ENCODE results near the gene SLC1A4.
A peak's percentile ranks its signal among the peaks of the same experiment; 100 is the strongest.

Gene SLC1A4

DNA sequence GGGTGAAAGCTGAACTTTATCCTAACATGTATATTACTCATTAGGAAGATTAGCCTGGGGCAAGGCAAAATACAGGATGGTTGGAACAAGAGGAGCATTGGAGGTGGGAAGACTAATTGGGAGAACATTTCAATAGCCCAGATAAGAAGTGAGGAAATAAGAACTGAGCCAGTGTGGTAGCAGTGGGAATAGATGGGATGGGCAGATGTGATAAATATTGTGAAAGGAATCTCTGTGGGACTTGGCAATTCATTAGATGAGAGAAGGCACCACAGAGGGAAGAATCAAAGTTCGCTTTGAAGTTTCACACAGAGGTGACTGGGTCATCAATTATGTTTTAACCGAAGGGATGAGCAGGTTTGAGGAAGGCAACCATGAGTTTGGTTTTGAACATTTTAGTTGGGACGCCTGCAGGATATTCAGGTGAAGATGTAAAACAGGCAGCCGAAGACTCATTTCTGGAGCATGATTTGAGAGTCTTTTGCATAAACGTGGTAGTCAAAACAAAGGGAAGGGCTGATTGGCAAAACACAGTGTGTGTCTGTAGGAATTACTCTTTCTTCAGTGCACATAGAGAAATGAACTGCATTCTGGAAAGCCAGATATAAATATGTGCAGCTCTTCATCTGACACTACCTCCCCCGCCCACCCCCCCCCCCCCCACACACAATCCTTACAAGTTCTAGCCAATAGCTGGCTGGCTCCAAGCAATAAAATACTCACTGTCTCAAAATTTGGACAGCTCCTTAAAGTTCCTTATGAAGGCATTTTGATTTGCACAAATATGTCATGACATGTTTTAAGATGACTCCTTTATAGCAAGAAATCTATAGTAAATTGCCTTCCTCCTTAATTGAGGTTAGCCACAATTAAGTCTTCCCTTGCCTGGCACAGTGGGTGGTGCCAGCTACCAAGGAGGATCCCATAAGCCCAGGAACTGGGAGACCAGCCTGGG lies 1.9 kb upstream of the SLC1A4 start:
- FAIRE-seq (no peak), DNase-seq (ENCODE audit: insufficient read length, low spot score) (no peak)
- TF ChIP-seq, protein P1, sequence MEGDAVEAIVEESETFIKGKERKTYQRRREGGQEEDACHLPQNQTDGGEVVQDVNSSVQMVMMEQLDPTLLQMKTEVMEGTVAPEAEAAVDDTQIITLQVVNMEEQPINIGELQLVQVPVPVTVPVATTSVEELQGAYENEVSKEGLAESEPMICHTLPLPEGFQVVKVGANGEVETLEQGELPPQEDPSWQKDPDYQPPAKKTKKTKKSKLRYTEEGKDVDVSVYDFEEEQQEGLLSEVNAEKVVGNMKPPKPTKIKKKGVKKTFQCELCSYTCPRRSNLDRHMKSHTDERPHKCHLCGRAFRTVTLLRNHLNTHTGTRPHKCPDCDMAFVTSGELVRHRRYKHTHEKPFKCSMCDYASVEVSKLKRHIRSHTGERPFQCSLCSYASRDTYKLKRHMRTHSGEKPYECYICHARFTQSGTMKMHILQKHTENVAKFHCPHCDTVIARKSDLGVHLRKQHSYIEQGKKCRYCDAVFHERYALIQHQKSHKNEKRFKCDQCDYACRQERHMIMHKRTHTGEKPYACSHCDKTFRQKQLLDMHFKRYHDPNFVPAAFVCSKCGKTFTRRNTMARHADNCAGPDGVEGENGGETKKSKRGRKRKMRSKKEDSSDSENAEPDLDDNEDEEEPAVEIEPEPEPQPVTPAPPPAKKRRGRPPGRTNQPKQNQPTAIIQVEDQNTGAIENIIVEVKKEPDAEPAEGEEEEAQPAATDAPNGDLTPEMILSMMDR (IDR thresholded peaks at IDR 0.05; ENCODE audit: insufficient read depth, missing control alignments): no peak

DNA sequence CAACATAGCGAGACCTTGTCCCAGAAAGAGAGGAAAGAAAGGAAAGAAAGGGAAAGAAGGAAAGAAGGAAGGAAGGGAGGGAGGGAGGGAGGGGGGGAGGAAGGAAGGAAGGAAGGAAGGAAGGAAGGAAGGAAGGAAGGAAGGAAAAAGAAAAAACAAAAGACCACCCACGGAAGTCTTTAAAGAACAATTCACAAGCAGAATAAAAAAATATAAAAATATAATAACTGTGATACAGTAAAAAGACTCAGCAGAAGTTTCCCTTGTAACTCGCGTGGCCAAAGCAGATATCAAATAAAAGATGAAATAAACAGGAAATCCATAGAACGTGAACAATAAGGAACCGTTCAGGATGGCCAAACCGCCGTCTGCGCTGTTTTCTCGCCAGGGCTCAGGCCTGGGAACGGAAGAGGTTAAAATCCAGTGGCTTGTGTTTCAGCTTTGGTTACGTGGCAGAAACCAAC lies 1.2 kb upstream of the SLC1A4 start:
- DNase-seq (ENCODE audit: insufficient read length, low spot score) (no peak), FAIRE-seq (no peak)
- TF ChIP-seq, protein P1 (IDR thresholded peaks at IDR 0.05; ENCODE audit: insufficient read depth, missing control alignments): no peak

DNA sequence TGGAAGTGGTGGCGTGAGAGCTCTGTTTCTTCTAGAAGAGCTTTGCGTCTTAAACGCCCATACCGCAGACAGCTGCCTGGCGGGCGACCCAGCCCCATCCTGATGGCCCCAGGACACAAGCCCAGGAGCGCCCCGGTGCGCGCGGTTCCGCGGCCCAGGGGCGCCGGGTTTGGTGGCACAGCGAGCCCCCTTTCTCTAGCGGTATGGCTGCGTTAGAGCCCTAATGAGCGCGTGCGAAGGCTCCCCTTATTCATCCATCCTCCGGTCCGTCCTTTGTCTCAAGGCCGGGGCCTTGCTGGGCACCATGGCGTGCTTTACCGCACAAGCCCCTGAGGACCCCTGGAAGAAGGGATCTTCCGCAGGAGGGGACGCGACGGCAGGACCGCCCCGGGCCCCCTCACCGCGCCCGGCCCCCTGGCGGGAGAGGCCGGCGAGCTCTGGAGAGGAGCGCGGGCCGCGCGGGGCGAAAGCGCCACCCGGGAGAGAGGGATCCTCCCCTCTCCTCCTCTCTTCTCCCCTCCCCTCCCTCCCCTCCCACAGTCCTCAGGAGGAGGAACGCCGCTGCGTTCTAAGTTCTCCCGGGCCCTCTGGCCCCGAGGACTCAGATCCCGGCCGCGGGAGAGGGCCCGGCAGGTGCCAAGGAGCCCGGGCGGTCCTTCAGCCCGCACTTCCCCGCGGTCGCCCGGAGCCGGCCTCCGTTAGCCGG lies 626 bp upstream of the SLC1A4 start:
- TF ChIP-seq, protein P1 (IDR thresholded peaks at IDR 0.05; ENCODE audit: insufficient read depth, missing control alignments): no peak
- FAIRE-seq (no peak), DNase-seq (ENCODE audit: insufficient read length, low spot score) (peak; percentile 63)

DNA sequence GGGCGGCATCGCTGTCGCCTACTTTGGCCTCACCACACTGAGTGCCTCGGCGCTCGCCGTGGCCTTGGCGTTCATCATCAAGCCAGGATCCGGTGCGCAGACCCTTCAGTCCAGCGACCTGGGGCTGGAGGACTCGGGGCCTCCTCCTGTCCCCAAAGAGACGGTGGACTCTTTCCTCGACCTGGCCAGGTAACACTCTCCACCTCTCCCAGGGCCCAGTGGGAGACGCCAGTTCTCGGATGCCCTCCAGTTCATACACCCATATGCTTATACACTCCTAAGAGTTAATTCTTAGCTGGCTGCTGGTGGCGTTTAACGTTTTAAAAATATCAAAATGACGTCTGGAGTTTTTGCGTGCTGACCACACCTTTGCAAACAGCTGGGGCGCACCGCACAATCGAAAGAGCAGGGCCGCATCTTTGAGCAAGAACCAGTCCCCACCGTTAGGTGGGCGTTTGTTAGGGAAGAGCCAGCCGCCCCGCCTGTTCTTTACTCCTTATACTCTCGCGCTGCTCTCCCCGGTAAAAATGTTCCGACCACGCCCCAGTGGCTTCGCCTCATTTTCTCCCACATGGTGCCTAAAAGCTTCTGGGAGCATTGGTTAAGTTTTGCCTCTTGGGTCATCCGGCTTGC lies 899 bp downstream of the SLC1A4 start:
- TF ChIP-seq, protein P1 (IDR thresholded peaks at IDR 0.05; ENCODE audit: insufficient read depth, missing control alignments): no peak
- DNase-seq (ENCODE audit: insufficient read length, low spot score) (no peak), FAIRE-seq (no peak)

DNA sequence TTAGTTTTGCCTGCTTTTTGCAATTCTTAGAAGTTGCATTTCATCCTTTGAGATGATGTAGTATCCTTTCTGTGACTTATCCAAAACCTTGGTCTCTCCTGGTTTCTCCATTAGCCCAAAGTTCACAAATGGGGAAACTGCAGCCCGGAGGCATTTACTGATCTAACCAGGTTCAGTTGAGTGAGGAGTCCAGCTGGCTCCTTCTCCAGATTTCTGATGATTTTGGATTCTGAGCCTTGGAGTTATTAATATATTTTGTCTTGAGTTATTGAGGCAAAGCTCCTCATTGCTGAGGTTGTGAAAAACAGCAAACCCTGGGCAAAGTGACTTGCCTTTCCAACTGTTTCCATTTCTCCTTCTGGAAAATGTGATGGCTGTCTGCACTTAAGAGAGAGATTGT lies 1.7 kb downstream of the SLC1A4 start:
- TF ChIP-seq, protein P1 (IDR thresholded peaks at IDR 0.05; ENCODE audit: insufficient read depth, missing control alignments): no peak
- DNase-seq (ENCODE audit: insufficient read length, low spot score) (no peak), FAIRE-seq (no peak)

DNA sequence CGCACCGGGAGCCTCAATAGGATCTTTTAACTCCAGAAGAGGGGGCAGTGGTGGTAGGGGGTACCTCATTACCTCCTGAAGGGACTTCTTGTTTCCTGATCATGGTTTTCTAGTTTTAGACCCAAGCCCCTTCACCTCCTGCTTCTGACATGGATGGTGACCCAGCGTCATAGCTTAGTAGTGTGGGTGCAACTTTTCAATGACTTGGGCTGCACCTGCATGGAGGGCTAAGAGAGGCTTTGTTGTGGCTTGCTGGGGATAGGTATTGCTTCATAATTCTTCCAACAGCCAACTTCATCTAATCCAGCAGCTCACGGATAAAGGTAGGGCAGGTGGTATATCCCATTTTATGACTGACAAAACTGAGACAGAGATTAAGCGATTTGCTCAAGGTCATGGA lies 3.0 kb downstream of the SLC1A4 start:
- TF ChIP-seq, protein P1 (IDR thresholded peaks at IDR 0.05; ENCODE audit: insufficient read depth, missing control alignments): no peak
- FAIRE-seq (no peak), DNase-seq (ENCODE audit: insufficient read length, low spot score) (no peak)
